ENCODE results near the gene GLUL. TPM values are rescaled to one million over a fixed set of nuclear protein-coding genes. Genes with fewer than 3 reads are reported as not detected.

Gene GLUL
- total RNA-seq, 2 experiments from 2014 or later = 97.5 to 98.0 TPM

- Mint-ChIP-seq H3K27me3 (ENCODE audit: low read depth) (peaks cover 31% of the 10 kb centered on the region), H3K27ac (peak overlapping the region; percentile 62), H3K4me3 (peak overlapping the region; percentile 70), H3K9me3 (ENCODE audit: insufficient read depth) (no peaks in the 10 kb centered on the region), H3K4me1 (ENCODE audit: low read depth) (peaks cover 31% of the 10 kb centered on the region), H3K36me3 (ENCODE audit: low read depth) (peaks cover 28% of the 10 kb centered on the region)
- CTCF ChIA-PET = interaction anchor here (0.9 to 10.7 kb wide), 6 partner anchors 10 to 390 kb away, joined by 3 to 401 read pairs (median 4); no protein-coding TSS in a partner anchor
- peak; percentile 27 for DNase-seq
- POLR2A ChIA-PET = interaction anchor here (0.7 to 1.0 kb wide), 3 partner anchors 91 to 308 kb away, joined by 3 read pairs; no protein-coding TSS in a partner anchor
- ATAC-seq = peak; percentile 9
Observed at GRCh38 chr1:182392050-182393028, 749 bp upstream of the GLUL start.

- peak overlapping the region; percentile 91 for H3K27ac Mint-ChIP-seq
- H3K4me1 Mint-ChIP-seq (ENCODE audit: low read depth) = peaks cover 26% of the 10 kb centered on the region
- CTCF ChIA-PET = interaction anchor here (1.0 to 4.2 kb wide), 4 partner anchors 14 to 306 kb away, joined by 3 to 34 read pairs (median 11); no protein-coding TSS in a partner anchor
- peaks cover 41% of the 10 kb centered on the region for H3K36me3 Mint-ChIP-seq (ENCODE audit: low read depth)
- DNase-seq = no peak
- H3K4me3 Mint-ChIP-seq = peak overlapping the region; percentile 98
- no peak for ATAC-seq
- no peaks in the 10 kb centered on the region for H3K9me3 Mint-ChIP-seq (ENCODE audit: insufficient read depth)
- POLR2A ChIA-PET = interaction anchor here (1.0 to 1.1 kb wide), 2 partner anchors 247 to 306 kb away, joined by 3 read pairs; no protein-coding TSS in a partner anchor
- peaks cover 26% of the 10 kb centered on the region for H3K27me3 Mint-ChIP-seq (ENCODE audit: low read depth)
Observed at GRCh38 chr1:182391028-182391361, 595 bp downstream of the GLUL start.

GRCh38 chr1:182389619-182390047 is 2.0 kb downstream of the GLUL start:
- peak overlapping the region; percentile 98 for H3K4me3 Mint-ChIP-seq
- ChIA-PET POLR2A (no interaction called here), CTCF (interaction anchor here (1.1 to 4.2 kb wide), 6 partner anchors 152 to 395 kb away, joined by 3 to 34 read pairs (median 4); no protein-coding TSS in a partner anchor)
- peaks cover 50% of the 10 kb centered on the region for H3K36me3 Mint-ChIP-seq (ENCODE audit: low read depth)
- peak overlapping the region; percentile 50 for H3K27ac Mint-ChIP-seq
- H3K4me1 Mint-ChIP-seq (ENCODE audit: low read depth) = peaks cover 26% of the 10 kb centered on the region
- DNase-seq (peak; percentile 34), ATAC-seq (no peak)
- H3K9me3 Mint-ChIP-seq (ENCODE audit: insufficient read depth) = no peaks in the 10 kb centered on the region
- peaks cover 22% of the 10 kb centered on the region for H3K27me3 Mint-ChIP-seq (ENCODE audit: low read depth)

GRCh38 chr1:182388392-182389134 is 3.0 kb downstream of the GLUL start:
- Mint-ChIP-seq H3K27me3 (ENCODE audit: low read depth) (peaks cover 14% of the 10 kb centered on the region), H3K4me3 (peak overlapping the region; percentile 98), H3K4me1 (ENCODE audit: low read depth) (peaks cover 26% of the 10 kb centered on the region), H3K27ac (no peak overlapping the region), H3K9me3 (ENCODE audit: insufficient read depth) (no peaks in the 10 kb centered on the region), H3K36me3 (ENCODE audit: low read depth) (peaks cover 58% of the 10 kb centered on the region)
- POLR2A ChIA-PET = no interaction called here
- CTCF ChIA-PET = interaction anchor here (1.1 to 4.2 kb wide), 5 partner anchors 8 to 396 kb away, joined by 3 to 34 read pairs (median 11); no protein-coding TSS in a partner anchor
- ATAC-seq = no peak
- DNase-seq = no peak

- H3K4me3 Mint-ChIP-seq = no peak overlapping the region
Observed at GRCh38 chr1:182387566-182387965, 4.0 kb downstream of the GLUL start.

GRCh38 chr1:182386980-182387379 is 4.6 kb downstream of the GLUL start:
- ATAC-seq = no peak
- POLR2A ChIA-PET = no interaction called here
- CTCF ChIA-PET = interaction anchor here (1.1 to 4.2 kb wide), 3 partner anchors 10 to 306 kb away, joined by 5 to 34 read pairs (median 11); no protein-coding TSS in a partner anchor
- Mint-ChIP-seq H3K36me3 (ENCODE audit: low read depth) (peaks cover 71% of the 10 kb centered on the region), H3K4me3 (no peak overlapping the region), H3K27ac (no peak overlapping the region), H3K4me1 (ENCODE audit: low read depth) (peaks cover 20% of the 10 kb centered on the region), H3K9me3 (ENCODE audit: insufficient read depth) (no peaks in the 10 kb centered on the region), H3K27me3 (ENCODE audit: low read depth) (peaks cover 7% of the 10 kb centered on the region)
- DNase-seq = no peak

More at GRCh38 chr1:182387566-182387965, 4.0 kb downstream of the GLUL start:
- Mint-ChIP-seq H3K9me3 (ENCODE audit: insufficient read depth) (no peaks in the 10 kb centered on the region), H3K27me3 (ENCODE audit: low read depth) (peaks cover 7% of the 10 kb centered on the region), H3K27ac (no peak overlapping the region), H3K36me3 (ENCODE audit: low read depth) (peaks cover 65% of the 10 kb centered on the region), H3K4me1 (ENCODE audit: low read depth) (peaks cover 23% of the 10 kb centered on the region)
- ChIA-PET CTCF (interaction anchor here (1.1 to 4.2 kb wide), 4 partner anchors 9 to 307 kb away, joined by 5 to 34 read pairs (median 14); no protein-coding TSS in a partner anchor), POLR2A (no interaction called here)
- DNase-seq = no peak
- no peak for ATAC-seq

GRCh38 chr1:182385885-182386853 is 5.4 kb downstream of the GLUL start:
- ATAC-seq (no peak), DNase-seq (no peak)
- Mint-ChIP-seq H3K27ac (no peak overlapping the region), H3K9me3 (ENCODE audit: insufficient read depth) (no peaks in the 10 kb centered on the region), H3K4me1 (ENCODE audit: low read depth) (peaks cover 20% of the 10 kb centered on the region), H3K36me3 (ENCODE audit: low read depth) (peaks cover 73% of the 10 kb centered on the region), H3K4me3 (no peak overlapping the region), H3K27me3 (ENCODE audit: low read depth) (peaks cover 7% of the 10 kb centered on the region)
- CTCF ChIA-PET = interaction anchor here (3.5 kb wide), 1 partner anchor 10 kb away, joined by 11 read pairs; no protein-coding TSS in a partner anchor
- POLR2A ChIA-PET = no interaction called here

- H3K27ac Mint-ChIP-seq = no peak overlapping the region
- H3K4me1 Mint-ChIP-seq (ENCODE audit: low read depth) = peaks cover 10% of the 10 kb centered on the region
- DNase-seq (no peak), ATAC-seq (no peak)
- H3K27me3 Mint-ChIP-seq (ENCODE audit: low read depth) = no peaks in the 10 kb centered on the region
- H3K9me3 Mint-ChIP-seq (ENCODE audit: insufficient read depth) = no peaks in the 10 kb centered on the region
- ChIA-PET CTCF (interaction anchor here (0.9 kb wide), 1 partner anchor 241 kb away, joined by 3 read pairs; no protein-coding TSS in a partner anchor), POLR2A (no interaction called here)
- H3K4me3 Mint-ChIP-seq = no peak overlapping the region
- peaks cover 61% of the 10 kb centered on the region for H3K36me3 Mint-ChIP-seq (ENCODE audit: low read depth)
Observed at GRCh38 chr1:182384387-182384960, 7.1 kb downstream of the GLUL start.

GRCh38 chr1:182383934-182384333 is 7.7 kb downstream of the GLUL start:
- no peaks in the 10 kb centered on the region for H3K9me3 Mint-ChIP-seq (ENCODE audit: insufficient read depth)
- peaks cover 58% of the 10 kb centered on the region for H3K36me3 Mint-ChIP-seq (ENCODE audit: low read depth)
- CTCF ChIA-PET = interaction anchor here (0.9 kb wide), 1 partner anchor 241 kb away, joined by 3 read pairs; no protein-coding TSS in a partner anchor
- no peak for ATAC-seq
- DNase-seq = no peak
- no peak overlapping the region for H3K4me3 Mint-ChIP-seq
- no peaks in the 10 kb centered on the region for H3K27me3 Mint-ChIP-seq (ENCODE audit: low read depth)
- H3K4me1 Mint-ChIP-seq (ENCODE audit: low read depth) = peaks cover 5% of the 10 kb centered on the region
- POLR2A ChIA-PET = no interaction called here
- no peak overlapping the region for H3K27ac Mint-ChIP-seq

- H3K9me3 Mint-ChIP-seq (ENCODE audit: insufficient read depth) = no peaks in the 10 kb centered on the region
- peaks cover 52% of the 10 kb centered on the region for H3K36me3 Mint-ChIP-seq (ENCODE audit: low read depth)
- DNase-seq (no peak), ATAC-seq (no peak)
- ChIA-PET CTCF (interaction anchor here (1.9 kb wide), 1 partner anchor 240 kb away, joined by 10 read pairs; no protein-coding TSS in a partner anchor), POLR2A (no interaction called here)
- H3K4me3 Mint-ChIP-seq = no peak overlapping the region
- H3K27me3 Mint-ChIP-seq (ENCODE audit: low read depth) = no peaks in the 10 kb centered on the region
- H3K27ac Mint-ChIP-seq = no peak overlapping the region
- no peaks in the 10 kb centered on the region for H3K4me1 Mint-ChIP-seq (ENCODE audit: low read depth)
Observed at GRCh38 chr1:182383037-182383661, 8.4 kb downstream of the GLUL start.
